ENCODE measurements around the gene CAMSAP2.

DNA sequence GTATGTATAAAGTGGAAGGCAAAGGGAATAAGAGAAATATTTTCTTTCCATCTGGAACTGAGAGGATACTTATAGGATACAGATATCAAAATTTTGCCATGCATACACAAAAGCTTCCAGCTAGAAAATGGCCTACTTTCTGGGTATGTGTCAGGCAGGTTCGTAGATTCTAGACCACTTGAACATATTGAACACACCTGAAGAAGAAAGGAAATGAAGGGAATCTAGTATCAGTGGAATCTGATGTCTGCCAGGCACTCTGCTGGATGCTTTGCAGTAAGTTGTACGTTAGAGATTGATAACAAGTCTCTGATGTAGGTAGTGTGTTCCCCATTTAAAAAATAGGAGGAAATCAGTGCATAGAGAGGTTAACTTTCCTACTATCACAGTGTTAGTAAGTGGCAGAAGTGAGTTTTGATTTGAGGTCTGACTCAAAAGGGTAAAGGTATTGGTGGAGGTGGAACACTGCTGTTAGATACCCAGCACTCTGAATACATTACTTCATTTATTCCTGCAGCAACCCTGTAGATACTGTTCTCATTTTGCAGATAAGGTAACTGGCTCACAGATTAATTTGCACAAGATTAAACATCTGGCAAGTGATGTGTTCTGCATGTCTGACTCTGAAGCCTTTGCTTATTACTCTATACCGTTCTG, 3.0 kb downstream of the CAMSAP2 start:
- TF ChIP-seq, protein P1, sequence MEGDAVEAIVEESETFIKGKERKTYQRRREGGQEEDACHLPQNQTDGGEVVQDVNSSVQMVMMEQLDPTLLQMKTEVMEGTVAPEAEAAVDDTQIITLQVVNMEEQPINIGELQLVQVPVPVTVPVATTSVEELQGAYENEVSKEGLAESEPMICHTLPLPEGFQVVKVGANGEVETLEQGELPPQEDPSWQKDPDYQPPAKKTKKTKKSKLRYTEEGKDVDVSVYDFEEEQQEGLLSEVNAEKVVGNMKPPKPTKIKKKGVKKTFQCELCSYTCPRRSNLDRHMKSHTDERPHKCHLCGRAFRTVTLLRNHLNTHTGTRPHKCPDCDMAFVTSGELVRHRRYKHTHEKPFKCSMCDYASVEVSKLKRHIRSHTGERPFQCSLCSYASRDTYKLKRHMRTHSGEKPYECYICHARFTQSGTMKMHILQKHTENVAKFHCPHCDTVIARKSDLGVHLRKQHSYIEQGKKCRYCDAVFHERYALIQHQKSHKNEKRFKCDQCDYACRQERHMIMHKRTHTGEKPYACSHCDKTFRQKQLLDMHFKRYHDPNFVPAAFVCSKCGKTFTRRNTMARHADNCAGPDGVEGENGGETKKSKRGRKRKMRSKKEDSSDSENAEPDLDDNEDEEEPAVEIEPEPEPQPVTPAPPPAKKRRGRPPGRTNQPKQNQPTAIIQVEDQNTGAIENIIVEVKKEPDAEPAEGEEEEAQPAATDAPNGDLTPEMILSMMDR (IDR thresholded peaks at IDR 0.05) = no peak
- no peak for TF ChIP-seq POLR2A (IDR thresholded peaks at IDR 0.05)
- TF ChIP-seq POLR2AphosphoS5 (IDR thresholded peaks at IDR 0.05) = no peak
- TF ChIP-seq EP300 (IDR thresholded peaks at IDR 0.05) = no peak
